IMR-90 (cell line): Measurements from ENCODE around the gene STRADA. TPM values are rescaled to one million over a fixed set of nuclear protein-coding genes. Genes with fewer than 3 reads are reported as not detected.
A peak's percentile ranks its signal among the peaks of the same experiment; 100 is the strongest.

ENCODE experiments used
- polyA plus RNA-seq, 3 experiments: library from polyadenylated mRNA; depleted of rRNA; stranded (reverse); fragments of >200 nt; gene quantifications; 2 replicates each; pipeline ENCODE4 v1.2.3, GENCODE V29; 2012; ENCODE audit warnings: low replicate concordance in 1 of 3
- total RNA-seq: library from RNA; depleted of rRNA; stranded (reverse); fragments of >200 nt; gene quantifications from 2 replicates; pipeline ENCODE4 v1.2.3, GENCODE V29; 2012
- TF ChIP-seq, protein P1 (sequence below): conservative IDR thresholded peaks from 2 replicates; pipeline ENCODE4 v1.5.1; 2012; ENCODE audit warnings: mild to moderate bottlenecking, low read depth, low read length, improper control_type of control experiment

The STRADA gene
- total and polyA plus RNA-seq, 2 of the 4 experiments (the other 2 are of a cell fraction), result 19.9 to 30.9 TPM

DNA sequence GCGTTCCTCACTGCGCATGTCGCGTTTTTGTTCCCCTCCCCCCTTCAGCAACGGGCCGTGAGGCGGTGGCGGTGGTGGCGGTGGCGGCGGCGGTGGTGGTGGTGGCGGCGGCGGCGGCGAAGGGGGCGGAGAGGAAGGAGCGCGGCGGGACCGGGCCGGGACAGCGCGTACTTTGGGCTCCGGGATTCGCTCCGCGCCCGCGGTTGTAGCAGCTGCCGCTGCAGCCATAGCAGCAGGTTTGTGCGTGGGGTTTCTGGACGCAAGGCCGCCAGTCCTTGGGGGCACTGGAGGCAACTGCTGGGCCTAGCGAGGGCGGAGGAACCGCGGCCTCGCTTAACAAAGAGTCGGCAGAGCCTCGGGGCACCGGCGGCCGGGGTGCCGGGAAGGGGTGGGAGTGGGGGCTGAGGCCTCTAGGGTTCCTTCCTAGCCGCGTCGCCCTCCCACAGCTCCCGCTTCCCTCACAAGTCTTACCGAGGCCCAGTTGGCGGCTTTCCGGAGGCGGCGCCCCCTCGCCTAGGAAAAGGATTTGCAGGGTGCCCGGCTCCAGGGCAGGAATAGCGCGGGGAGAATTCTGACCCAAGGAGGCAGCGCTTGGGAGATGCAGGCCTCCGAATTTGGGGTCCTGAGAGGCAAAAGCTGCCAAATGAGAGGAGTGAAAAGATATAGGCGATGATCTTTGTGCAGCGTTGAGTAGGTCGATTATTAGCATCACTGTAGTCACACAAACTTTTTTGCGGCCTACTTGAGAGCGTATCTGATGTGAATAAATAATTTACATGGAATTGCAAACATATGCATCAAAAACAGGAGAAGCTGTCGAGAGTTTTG lies 32.8 kb upstream of the STRADA start, which contains the start of gene DDX42 (continued):
- TF ChIP-seq, protein P1, sequence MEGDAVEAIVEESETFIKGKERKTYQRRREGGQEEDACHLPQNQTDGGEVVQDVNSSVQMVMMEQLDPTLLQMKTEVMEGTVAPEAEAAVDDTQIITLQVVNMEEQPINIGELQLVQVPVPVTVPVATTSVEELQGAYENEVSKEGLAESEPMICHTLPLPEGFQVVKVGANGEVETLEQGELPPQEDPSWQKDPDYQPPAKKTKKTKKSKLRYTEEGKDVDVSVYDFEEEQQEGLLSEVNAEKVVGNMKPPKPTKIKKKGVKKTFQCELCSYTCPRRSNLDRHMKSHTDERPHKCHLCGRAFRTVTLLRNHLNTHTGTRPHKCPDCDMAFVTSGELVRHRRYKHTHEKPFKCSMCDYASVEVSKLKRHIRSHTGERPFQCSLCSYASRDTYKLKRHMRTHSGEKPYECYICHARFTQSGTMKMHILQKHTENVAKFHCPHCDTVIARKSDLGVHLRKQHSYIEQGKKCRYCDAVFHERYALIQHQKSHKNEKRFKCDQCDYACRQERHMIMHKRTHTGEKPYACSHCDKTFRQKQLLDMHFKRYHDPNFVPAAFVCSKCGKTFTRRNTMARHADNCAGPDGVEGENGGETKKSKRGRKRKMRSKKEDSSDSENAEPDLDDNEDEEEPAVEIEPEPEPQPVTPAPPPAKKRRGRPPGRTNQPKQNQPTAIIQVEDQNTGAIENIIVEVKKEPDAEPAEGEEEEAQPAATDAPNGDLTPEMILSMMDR, result 0 out of 2 replicates have a peak, but pooled peaks have one; percentile 7
